WTC11 (cell line): ENCODE data around the gene E2F4. TPM values are rescaled to one million over a fixed set of nuclear protein-coding genes. Genes with fewer than 3 reads are reported as not detected.

ENCODE experiments used
- ATAC-seq: fragments of 200-7000 bp; cut with Tn5 transposase; 2 replicates; pipeline ENCODE4 v1.10.0; 2021; ENCODE audit warnings: mild to moderate bottlenecking, moderate library complexity
- CTCF ChIA-PET: fragments of 300-600 bp; sonication (Branson Sonifier 250); formaldehyde crosslinking; loops from one replicate; lab custom pipeline; 2021; ENCODE audit warnings: antibody characterized with exemption; lab: Charles Lee
- POLR2A ChIA-PET: fragments of 350-600 bp; sonication (Branson Sonifier 250); formaldehyde crosslinking; loops from one replicate; lab custom pipeline; 2021; ENCODE audit warnings: antibody characterized with exemption; lab: Charles Lee
- DNase-seq: peaks from one replicate; pipeline ENCODE4 v3.0.0; 2021; ENCODE audit warnings: low spot score
- H3K27ac Mint-ChIP-seq: 2 replicates; pipeline ENCODE4 v1.8.0; 2021; ENCODE audit warnings: mixed read lengths
- H3K27me3 Mint-ChIP-seq: 2 replicates; pipeline ENCODE4 v1.8.0; 2021; ENCODE audit warnings: low read depth, mild to moderate bottlenecking, moderate library complexity, mixed read lengths
- H3K36me3 Mint-ChIP-seq: 2 replicates; pipeline ENCODE4 v1.8.0; 2021; ENCODE audit warnings: mixed read lengths
- H3K4me1 Mint-ChIP-seq: 2 replicates; pipeline ENCODE4 v1.8.0; 2022; ENCODE audit warnings: mixed read lengths
- H3K4me3 Mint-ChIP-seq: 2 replicates; pipeline ENCODE4 v1.8.0; 2021; ENCODE audit warnings: mild to moderate bottlenecking, moderate library complexity, mixed read lengths
- H3K9me3 Mint-ChIP-seq: 2 replicates; pipeline ENCODE4 v1.8.0; 2021; ENCODE audit warnings: mixed read lengths
- CREB1 ChIP-seq: sonication (generic); formaldehyde crosslinking; IDR thresholded peaks from 2 replicates; pipeline ENCODE4 v1.8.0; 2023; ENCODE audit warnings: mild to moderate bottlenecking, missing genetic modification reagents
- ELF4 ChIP-seq: sonication (generic); formaldehyde crosslinking; IDR thresholded peaks from 2 replicates; pipeline ENCODE4 v1.8.1; 2022; ENCODE audit warnings: low read depth, mild to moderate bottlenecking, moderate library complexity, missing genetic modification reagents
- FOXJ3 ChIP-seq: sonication (generic); formaldehyde crosslinking; IDR thresholded peaks from 2 replicates; pipeline ENCODE4 v1.9.0; 2021; ENCODE audit warnings: missing genetic modification reagents, mild to moderate bottlenecking, borderline replicate concordance
- GTF2I ChIP-seq: fragments of 250-450 bp; sonication (Bioruptor Pico); conservative IDR thresholded peaks from 2 replicates; pipeline ENCODE4 v1.4.0; 2021; ENCODE audit warnings: mild to moderate bottlenecking
- MXD4 ChIP-seq: fragments of 250-450 bp; sonication (Bioruptor Pico); IDR thresholded peaks from 2 replicates; pipeline ENCODE4 v1.8.0; 2021; ENCODE audit warnings: mild to moderate bottlenecking, moderate library complexity, borderline replicate concordance
- NFE2L1 ChIP-seq: sonication (generic); formaldehyde crosslinking; IDR thresholded peaks from 2 replicates; pipeline ENCODE4 v1.8.1; 2023; ENCODE audit warnings: missing genetic modification reagents
- NR2C2 ChIP-seq: sonication (generic); formaldehyde crosslinking; IDR thresholded peaks from 2 replicates; pipeline ENCODE4 v1.8.0; 2022; ENCODE audit warnings: mild to moderate bottlenecking, missing genetic modification reagents
- PRDM15 ChIP-seq: sonication (generic); formaldehyde crosslinking; IDR thresholded peaks from 2 replicates; pipeline ENCODE4 v1.8.0; 2022; ENCODE audit warnings: missing genetic modification reagents
- PRRX2 ChIP-seq: fragments of 250-450 bp; sonication (Bioruptor Pico); IDR thresholded peaks from 2 replicates; pipeline ENCODE4 v1.8.0; 2021; ENCODE audit warnings: mild to moderate bottlenecking
- RELA ChIP-seq: sonication (generic); formaldehyde crosslinking; IDR thresholded peaks from 2 replicates; pipeline ENCODE4 v1.8.1; 2022; ENCODE audit warnings: missing genetic modification reagents, mild to moderate bottlenecking, borderline replicate concordance
- TEAD4 ChIP-seq: sonication (generic); formaldehyde crosslinking; IDR thresholded peaks from 2 replicates; pipeline ENCODE4 v1.8.0; 2022; ENCODE audit warnings: mild to moderate bottlenecking, missing genetic modification reagents
- ZNF121 ChIP-seq: sonication (generic); formaldehyde crosslinking; IDR thresholded peaks from 2 replicates; pipeline ENCODE4 v1.8.0; 2023; ENCODE audit warnings: missing genetic modification reagents
- ZNF138 ChIP-seq: sonication (generic); formaldehyde crosslinking; conservative IDR thresholded peaks from 2 replicates; pipeline ENCODE4 v1.8.1; 2022; ENCODE audit warnings: mild to moderate bottlenecking, moderate library complexity, missing genetic modification reagents
- ZNF219 ChIP-seq: sonication (generic); formaldehyde crosslinking; IDR thresholded peaks from 2 replicates; pipeline ENCODE4 v1.8.0; 2023; ENCODE audit warnings: missing genetic modification reagents, mild to moderate bottlenecking, borderline replicate concordance
- ZNF317 ChIP-seq: sonication (generic); formaldehyde crosslinking; IDR thresholded peaks from 2 replicates; pipeline ENCODE4 v1.8.1; 2023; ENCODE audit warnings: low read depth, mild to moderate bottlenecking, moderate library complexity, missing genetic modification reagents, borderline replicate concordance
- ZNF423 ChIP-seq: fragments of 250-450 bp; sonication (Bioruptor Pico); IDR thresholded peaks from 2 replicates; pipeline ENCODE4 v2.1.2; 2022; ENCODE audit warnings: mild to moderate bottlenecking, moderate library complexity
- total RNA-seq: library from RNA; stranded (reverse); gene quantifications from 3 replicates; pipeline ENCODE4 v1.2.3, GENCODE V29; 2021
- TF ChIP-seq, protein P1 (sequence below): sonication (generic); formaldehyde crosslinking; IDR thresholded peaks from 2 replicates; pipeline ENCODE4 v1.8.1; 2023; ENCODE audit warnings: mild to moderate bottlenecking, missing genetic modification reagents
- TF ChIP-seq, protein P2 (sequence below): fragments of 200-600 bp; IDR thresholded peaks from 2 replicates; pipeline ENCODE4 v1.8.0; 2022; ENCODE audit warnings: antibody characterized with exemption
- TF ChIP-seq, protein P3 (sequence below): fragments of 250-450 bp; sonication (Bioruptor Pico); IDR thresholded peaks from 2 replicates; pipeline ENCODE4 v1.9.0; 2021; ENCODE audit warnings: moderate library complexity, mild to moderate bottlenecking, inconsistent platforms, borderline replicate concordance
- TF ChIP-seq, protein P4 (sequence below): sonication (generic); formaldehyde crosslinking; IDR thresholded peaks from 2 replicates; pipeline ENCODE4 v1.8.1; 2023; ENCODE audit warnings: mild to moderate bottlenecking, missing genetic modification reagents, borderline replicate concordance

The E2F4 gene
- total RNA-seq, 1 experiment from 2014 or later = 85.0 TPM

- TF ChIP-seq, protein P1, sequence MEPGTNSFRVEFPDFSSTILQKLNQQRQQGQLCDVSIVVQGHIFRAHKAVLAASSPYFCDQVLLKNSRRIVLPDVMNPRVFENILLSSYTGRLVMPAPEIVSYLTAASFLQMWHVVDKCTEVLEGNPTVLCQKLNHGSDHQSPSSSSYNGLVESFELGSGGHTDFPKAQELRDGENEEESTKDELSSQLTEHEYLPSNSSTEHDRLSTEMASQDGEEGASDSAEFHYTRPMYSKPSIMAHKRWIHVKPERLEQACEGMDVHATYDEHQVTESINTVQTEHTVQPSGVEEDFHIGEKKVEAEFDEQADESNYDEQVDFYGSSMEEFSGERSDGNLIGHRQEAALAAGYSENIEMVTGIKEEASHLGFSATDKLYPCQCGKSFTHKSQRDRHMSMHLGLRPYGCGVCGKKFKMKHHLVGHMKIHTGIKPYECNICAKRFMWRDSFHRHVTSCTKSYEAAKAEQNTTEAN = no peak
- no peak for TF ChIP-seq CREB1 (CRISPR knock-in tag)
- TF ChIP-seq ZNF121 (CRISPR knock-in tag) = no peak
- no peak for TF ChIP-seq MXD4 (CRISPR knock-in tag)
Measured at GRCh38 chr16:67180166-67180565, 11.8 kb upstream of the E2F4 start (continued).

DNA sequence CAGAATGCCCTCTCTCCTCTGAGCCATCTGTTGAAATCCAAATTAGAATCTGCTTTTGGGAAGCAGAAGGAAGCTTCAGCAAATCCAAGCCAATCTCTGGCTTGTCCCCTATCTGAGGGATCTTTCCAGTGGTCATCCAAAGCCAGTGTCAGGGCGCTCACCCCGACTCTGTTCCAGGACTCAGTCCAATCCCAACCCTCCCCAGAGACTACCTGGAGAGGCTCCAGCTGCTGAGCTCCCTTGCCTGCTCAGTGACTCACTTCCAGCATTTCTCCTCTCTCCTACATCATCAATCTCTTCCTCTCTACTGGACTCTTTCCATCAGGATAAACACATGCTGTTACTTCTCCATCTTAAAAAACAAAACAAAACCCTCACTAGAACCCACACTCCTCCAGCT is 10.6 kb upstream of the E2F4 start:
- no peak overlapping the region for H3K4me3 Mint-ChIP-seq
- CTCF ChIA-PET = no interaction called here
- no peak overlapping the region for H3K27ac Mint-ChIP-seq
- ATAC-seq (no peak), DNase-seq (no peak)
- no peaks in the 10 kb centered on the region for H3K9me3 Mint-ChIP-seq
- H3K36me3 Mint-ChIP-seq = peaks cover 3% of the 10 kb centered on the region; the same call in 1 of the 2 replicates
- peaks cover 22% of the 10 kb centered on the region for H3K4me1 Mint-ChIP-seq
- TF ChIP-seq TEAD4 (CRISPR knock-in tag) (no peak), PRRX2 (no peak), ZNF138 (no peak), ZNF317 (no peak), GTF2I (CRISPR knock-in tag) (no peak), MXD4 (CRISPR knock-in tag) (no peak), ZNF423 (CRISPR knock-in tag) (no peak), FOXJ3 (CRISPR knock-in tag) (no peak), NR2C2 (CRISPR knock-in tag) (no peak), ELF4 (no peak), NFE2L1 (CRISPR knock-in tag) (no peak), PRDM15 (CRISPR knock-in tag) (no peak), ZNF219 (CRISPR knock-in tag) (no peak), ZNF121 (CRISPR knock-in tag) (no peak), RELA (CRISPR knock-in tag) (no peak)
- TF ChIP-seq, protein P2, sequence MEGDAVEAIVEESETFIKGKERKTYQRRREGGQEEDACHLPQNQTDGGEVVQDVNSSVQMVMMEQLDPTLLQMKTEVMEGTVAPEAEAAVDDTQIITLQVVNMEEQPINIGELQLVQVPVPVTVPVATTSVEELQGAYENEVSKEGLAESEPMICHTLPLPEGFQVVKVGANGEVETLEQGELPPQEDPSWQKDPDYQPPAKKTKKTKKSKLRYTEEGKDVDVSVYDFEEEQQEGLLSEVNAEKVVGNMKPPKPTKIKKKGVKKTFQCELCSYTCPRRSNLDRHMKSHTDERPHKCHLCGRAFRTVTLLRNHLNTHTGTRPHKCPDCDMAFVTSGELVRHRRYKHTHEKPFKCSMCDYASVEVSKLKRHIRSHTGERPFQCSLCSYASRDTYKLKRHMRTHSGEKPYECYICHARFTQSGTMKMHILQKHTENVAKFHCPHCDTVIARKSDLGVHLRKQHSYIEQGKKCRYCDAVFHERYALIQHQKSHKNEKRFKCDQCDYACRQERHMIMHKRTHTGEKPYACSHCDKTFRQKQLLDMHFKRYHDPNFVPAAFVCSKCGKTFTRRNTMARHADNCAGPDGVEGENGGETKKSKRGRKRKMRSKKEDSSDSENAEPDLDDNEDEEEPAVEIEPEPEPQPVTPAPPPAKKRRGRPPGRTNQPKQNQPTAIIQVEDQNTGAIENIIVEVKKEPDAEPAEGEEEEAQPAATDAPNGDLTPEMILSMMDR = no peak
- TF ChIP-seq, protein P3, sequence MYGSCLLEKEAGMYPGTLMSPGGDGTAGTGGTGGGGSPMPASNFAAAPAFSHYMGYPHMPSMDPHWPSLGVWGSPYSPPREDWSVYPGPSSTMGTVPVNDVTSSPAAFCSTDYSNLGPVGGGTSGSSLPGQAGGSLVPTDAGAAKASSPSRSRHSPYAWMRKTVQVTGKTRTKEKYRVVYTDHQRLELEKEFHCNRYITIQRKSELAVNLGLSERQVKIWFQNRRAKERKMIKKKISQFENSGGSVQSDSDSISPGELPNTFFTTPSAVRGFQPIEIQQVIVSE (CRISPR knock-in tag) = no peak
- TF ChIP-seq, protein P4, sequence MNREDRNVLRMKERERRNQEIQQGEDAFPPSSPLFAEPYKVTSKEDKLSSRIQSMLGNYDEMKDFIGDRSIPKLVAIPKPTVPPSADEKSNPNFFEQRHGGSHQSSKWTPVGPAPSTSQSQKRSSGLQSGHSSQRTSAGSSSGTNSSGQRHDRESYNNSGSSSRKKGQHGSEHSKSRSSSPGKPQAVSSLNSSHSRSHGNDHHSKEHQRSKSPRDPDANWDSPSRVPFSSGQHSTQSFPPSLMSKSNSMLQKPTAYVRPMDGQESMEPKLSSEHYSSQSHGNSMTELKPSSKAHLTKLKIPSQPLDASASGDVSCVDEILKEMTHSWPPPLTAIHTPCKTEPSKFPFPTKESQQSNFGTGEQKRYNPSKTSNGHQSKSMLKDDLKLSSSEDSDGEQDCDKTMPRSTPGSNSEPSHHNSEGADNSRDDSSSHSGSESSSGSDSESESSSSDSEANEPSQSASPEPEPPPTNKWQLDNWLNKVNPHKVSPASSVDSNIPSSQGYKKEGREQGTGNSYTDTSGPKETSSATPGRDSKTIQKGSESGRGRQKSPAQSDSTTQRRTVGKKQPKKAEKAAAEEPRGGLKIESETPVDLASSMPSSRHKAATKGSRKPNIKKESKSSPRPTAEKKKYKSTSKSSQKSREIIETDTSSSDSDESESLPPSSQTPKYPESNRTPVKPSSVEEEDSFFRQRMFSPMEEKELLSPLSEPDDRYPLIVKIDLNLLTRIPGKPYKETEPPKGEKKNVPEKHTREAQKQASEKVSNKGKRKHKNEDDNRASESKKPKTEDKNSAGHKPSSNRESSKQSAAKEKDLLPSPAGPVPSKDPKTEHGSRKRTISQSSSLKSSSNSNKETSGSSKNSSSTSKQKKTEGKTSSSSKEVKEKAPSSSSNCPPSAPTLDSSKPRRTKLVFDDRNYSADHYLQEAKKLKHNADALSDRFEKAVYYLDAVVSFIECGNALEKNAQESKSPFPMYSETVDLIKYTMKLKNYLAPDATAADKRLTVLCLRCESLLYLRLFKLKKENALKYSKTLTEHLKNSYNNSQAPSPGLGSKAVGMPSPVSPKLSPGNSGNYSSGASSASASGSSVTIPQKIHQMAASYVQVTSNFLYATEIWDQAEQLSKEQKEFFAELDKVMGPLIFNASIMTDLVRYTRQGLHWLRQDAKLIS (CRISPR knock-in tag) = no peak
- TF ChIP-seq, all 79 proteins: peak for 0
- POLR2A ChIA-PET = no interaction called here
- H3K27me3 Mint-ChIP-seq = peaks cover 43% of the 10 kb centered on the region
